ENCODE results near the gene HOXA3. TPM values are rescaled to one million over a fixed set of nuclear protein-coding genes. Genes with fewer than 3 reads are reported as not detected.
A peak's percentile ranks its signal among the peaks of the same experiment; 100 is the strongest.

HOXA3 gene
- total RNA-seq, 1 donor from 2014 or later, result 14.4 TPM

DNA sequence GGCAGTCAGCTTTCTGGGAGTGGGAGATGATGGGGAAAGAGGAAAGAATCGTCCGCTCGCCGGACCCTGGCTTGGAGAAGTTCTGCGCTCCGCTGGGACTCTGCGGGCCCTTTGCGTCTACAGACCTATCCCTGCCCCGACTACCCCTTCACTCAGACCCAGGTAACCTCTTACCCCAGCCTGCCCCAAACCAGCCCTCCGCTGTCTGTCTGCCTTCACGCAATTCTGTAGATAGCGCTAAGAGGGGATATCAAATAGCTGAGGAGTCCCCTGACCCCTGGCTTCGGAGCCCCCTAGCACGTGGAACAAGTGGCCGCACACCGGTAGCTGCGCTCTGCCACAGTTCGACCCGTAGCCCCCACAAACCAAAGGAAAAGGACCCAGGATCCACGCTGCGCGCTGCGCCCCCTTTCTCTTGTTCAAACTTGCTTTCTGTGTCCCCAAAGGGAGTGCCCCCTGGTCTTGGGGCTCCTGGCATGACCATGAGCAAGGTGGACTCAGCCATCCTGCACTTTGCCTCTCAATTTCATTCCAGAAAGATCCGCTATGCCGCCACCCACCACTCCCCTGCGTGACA lies 28.8 kb downstream of the HOXA3 start:
- TF ChIP-seq, protein P1, sequence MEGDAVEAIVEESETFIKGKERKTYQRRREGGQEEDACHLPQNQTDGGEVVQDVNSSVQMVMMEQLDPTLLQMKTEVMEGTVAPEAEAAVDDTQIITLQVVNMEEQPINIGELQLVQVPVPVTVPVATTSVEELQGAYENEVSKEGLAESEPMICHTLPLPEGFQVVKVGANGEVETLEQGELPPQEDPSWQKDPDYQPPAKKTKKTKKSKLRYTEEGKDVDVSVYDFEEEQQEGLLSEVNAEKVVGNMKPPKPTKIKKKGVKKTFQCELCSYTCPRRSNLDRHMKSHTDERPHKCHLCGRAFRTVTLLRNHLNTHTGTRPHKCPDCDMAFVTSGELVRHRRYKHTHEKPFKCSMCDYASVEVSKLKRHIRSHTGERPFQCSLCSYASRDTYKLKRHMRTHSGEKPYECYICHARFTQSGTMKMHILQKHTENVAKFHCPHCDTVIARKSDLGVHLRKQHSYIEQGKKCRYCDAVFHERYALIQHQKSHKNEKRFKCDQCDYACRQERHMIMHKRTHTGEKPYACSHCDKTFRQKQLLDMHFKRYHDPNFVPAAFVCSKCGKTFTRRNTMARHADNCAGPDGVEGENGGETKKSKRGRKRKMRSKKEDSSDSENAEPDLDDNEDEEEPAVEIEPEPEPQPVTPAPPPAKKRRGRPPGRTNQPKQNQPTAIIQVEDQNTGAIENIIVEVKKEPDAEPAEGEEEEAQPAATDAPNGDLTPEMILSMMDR (IDR thresholded peaks at IDR 0.05), result no peak
- Histone ChIP-seq H3K4me1 (peaks cover 0 to 21% of the 10 kb centered on the region in 2 donors), H3K36me3 (no peaks in the 10 kb centered on the region), H3K4me3 (peak overlapping the region; percentile 42 to 67), H3K27me3 (no peaks in the 10 kb centered on the region), H3K9me3 (no peaks in the 10 kb centered on the region), H3K27ac (peak overlapping the region; percentile 89 to 97)
- DNase-seq (ENCODE audit: low spot score in 2 of 2), result peak in 1 of 2 donors; percentile 58
- intact Hi-C loops (cut with DNase I), result loop anchor here (2.0 kb wide), 1 partner anchor 19 kb away; no protein-coding TSS in a partner anchor

DNA sequence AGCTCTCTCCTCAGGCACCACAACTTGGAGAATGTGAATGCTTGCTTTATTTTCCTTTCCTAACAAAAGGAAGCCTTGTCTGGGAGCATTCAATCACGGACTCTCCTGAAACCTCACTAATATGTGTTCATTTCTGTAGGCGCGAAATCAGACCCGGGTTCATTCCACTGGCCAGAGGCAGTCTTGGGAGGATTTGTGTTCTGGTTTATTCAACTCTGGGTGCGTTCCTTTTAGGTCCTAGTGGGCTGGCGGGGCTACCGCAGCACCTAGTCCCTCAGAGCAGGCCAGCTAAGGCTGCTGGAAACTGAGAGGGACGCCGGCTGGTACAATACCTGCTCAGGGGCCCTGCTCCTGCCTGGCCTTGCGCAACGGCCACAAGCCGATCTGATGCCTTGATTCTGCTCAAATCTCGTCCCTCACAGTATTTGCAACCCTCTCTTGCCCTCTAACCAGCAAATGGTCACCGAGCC lies 29.3 kb downstream of the HOXA3 start:
- Histone ChIP-seq H3K4me1 (peaks cover 0 to 22% of the 10 kb centered on the region in 2 donors), H3K27me3 (no peaks in the 10 kb centered on the region), H3K9me3 (no peaks in the 10 kb centered on the region), H3K4me3 (peak overlapping the region; percentile 42 to 67), H3K36me3 (no peaks in the 10 kb centered on the region), H3K27ac (peak overlapping the region; percentile 89 to 97)
- TF ChIP-seq, protein P1 (IDR thresholded peaks at IDR 0.05), result no peak
- intact Hi-C loops (cut with DNase I), result loop anchor here (2.0 kb wide), 1 partner anchor 18 kb away; no protein-coding TSS in a partner anchor
- DNase-seq (ENCODE audit: low spot score in 2 of 2), result peak in 1 of 2 donors; percentile 54

DNA sequence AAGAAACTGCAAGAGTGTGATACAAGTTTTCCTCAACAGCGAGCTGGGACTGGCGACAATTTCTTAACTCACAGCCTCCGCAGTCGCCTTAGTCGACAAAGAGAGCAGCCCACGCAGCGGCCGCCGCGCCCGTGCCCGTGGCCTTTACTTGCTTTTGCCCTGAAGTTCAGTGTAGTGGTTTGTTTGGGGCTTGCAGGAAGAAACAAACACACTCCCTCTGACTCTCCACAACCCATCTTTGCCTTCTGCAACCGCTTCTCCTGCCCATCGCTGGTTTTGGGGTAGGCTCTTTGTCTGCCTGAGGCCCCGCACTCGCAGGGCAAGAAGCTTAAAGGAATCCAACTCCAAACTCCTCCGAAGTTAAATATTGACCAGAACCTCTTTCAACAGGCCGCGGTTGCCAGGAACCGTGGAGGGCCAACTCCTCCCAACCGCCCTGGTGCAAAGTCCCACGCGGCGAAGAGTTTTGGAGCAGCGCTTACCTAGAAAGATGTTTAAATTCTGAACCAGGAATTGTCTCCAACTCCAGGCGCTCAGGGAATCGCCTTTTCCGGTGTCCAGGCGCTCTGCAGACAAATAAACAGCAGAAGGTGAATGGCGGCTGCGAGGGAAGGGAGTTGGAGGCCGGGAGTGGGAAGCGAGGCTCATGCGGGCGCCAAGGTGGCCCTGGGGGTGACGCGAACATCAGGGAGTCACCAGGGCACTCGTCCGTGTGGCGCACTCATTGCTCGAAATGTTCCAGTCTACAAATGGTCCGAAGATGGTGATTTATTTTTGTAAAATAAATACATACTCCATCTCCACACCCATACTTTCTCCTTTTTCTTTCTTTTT lies 30.1 kb downstream of the HOXA3 start:
- H3K4me3 ChIP-seq, result peak overlapping the region; percentile 42 to 67
- no peaks in the 10 kb centered on the region for H3K27me3 ChIP-seq
- peaks cover 0 to 22% of the 10 kb centered on the region in 2 donors for H3K4me1 ChIP-seq
- H3K9me3 ChIP-seq, result no peaks in the 10 kb centered on the region
- H3K27ac ChIP-seq, result peak overlapping the region; percentile 89 to 97
- intact Hi-C loops (cut with DNase I), result loop anchor here (2.0 kb wide), 1 partner anchor 17 kb away; no protein-coding TSS in a partner anchor
- peak in 1 of 2 donors; percentile 63 for DNase-seq (ENCODE audit: low spot score in 2 of 2)
- TF ChIP-seq, protein P1 (IDR thresholded peaks at IDR 0.05), result no peak
- H3K36me3 ChIP-seq, result no peaks in the 10 kb centered on the region

DNA sequence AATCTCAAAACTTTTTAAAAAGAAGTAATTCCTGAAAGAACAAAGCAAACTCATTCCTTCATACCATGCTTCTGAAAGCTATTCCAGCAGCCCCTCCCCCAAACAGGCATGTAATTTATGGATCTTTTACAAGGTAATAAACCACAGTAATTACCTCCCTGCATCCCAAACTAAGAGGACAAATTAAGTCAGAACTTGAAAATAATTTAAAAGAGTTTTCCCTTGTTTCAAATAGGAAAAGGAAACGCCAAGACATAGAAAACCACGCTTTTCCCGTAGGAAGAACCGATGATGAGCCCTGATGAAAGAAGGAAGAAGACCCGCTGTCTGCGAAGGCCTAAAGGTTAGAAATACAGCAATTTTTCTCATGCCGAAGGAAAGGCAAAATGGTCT lies 30.7 kb downstream of the HOXA3 start:
- no peak for DNase-seq (ENCODE audit: low spot score in 2 of 2)
- Histone ChIP-seq H3K36me3 (no peaks in the 10 kb centered on the region), H3K4me3 (peak overlapping the region; percentile 42 to 67), H3K27me3 (no peaks in the 10 kb centered on the region), H3K4me1 (peaks cover 0 to 22% of the 10 kb centered on the region in 2 donors), H3K27ac (peak overlapping the region; percentile 89 to 97), H3K9me3 (no peaks in the 10 kb centered on the region)
- intact Hi-C loops (cut with DNase I), result loop anchor here (2.0 kb wide), 1 partner anchor 17 kb away; no protein-coding TSS in a partner anchor
- TF ChIP-seq, protein P1 (IDR thresholded peaks at IDR 0.05), result no peak

DNA sequence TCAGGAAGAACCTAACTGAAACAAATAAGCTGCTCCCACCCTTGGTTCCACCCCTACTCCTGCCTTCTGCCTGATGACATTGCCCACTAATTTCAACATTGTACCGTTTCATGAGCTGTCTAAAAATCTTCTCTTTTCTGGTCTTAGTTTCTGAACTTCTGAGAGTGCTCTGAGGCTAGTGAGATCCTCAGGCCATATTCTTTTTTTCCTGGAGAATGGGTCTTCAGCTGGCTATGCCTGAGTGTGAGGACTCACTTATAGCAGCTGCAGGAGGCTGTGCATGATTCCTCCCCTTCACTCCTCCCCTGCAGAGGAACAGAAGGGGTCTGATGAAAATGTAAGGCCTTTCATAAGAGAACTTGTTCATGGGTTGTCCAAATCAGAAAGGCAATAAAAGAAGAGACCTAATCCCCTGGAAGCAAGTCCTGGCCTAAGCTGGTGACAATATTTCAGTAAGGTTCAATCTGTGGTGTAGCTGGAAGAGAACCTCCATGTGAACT lies 32.9 kb downstream of the HOXA3 start:
- Histone ChIP-seq H3K36me3 (no peaks in the 10 kb centered on the region), H3K27me3 (no peaks in the 10 kb centered on the region), H3K4me3 (peak overlapping the region in 1 of 2 donors; percentile 63), H3K9me3 (no peaks in the 10 kb centered on the region), H3K4me1 (peaks cover 0 to 22% of the 10 kb centered on the region in 2 donors), H3K27ac (peak overlapping the region; percentile 89 to 97)
- TF ChIP-seq, protein P1 (IDR thresholded peaks at IDR 0.05), result no peak
- intact Hi-C loops (cut with DNase I), result loop anchor here (10.0 kb wide), 1 partner anchor 1295 kb away; the partner anchor contains the start of gene CREB5
- DNase-seq (ENCODE audit: low spot score in 2 of 2), result no peak

All from ascending aorta (tissue), 2 donors.